ENCODE measurements around the gene ATG10. TPM values are rescaled to one million over a fixed set of nuclear protein-coding genes. Genes with fewer than 3 reads are reported as not detected.

Gene ATG10
- total RNA-seq, 1 experiment from 2014 or later, result 7.6 TPM

DNA sequence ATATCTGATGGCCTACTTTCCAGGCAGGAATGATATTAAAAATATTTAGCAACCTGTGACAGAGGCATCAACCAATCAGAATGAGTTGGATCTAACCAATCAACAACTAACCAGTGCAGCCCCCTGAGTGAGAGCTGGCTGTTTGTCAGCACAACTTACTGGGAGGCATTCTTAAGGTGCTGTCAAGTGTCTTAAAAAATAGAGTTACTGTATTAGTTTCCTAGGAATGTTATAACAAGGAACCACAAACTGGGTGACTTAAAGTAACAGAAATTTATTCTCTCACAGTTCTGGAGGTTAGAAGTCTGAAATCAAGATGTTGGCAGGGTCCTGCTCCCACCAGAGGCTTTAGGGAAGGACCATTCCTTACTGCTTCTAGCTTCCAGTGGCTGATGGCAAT lies 85.2 kb downstream of the ATG10 start:
- H3K56ac ChIP-seq (ENCODE audit: insufficient read length, low read depth, low read length), result no peak overlapping the region
- H3K4me3 Mint-ChIP-seq, result no peak overlapping the region

More for the DNA sequence above, 85.2 kb downstream of the ATG10 start:
- Histone ChIP-seq H3K9me3 (ENCODE audit: control insufficient read depth, low read depth, low read length) (no peaks in the 10 kb centered on the region), H3K79me1 (ENCODE audit: insufficient read depth, low read depth, low read length, poor library complexity, severe bottlenecking) (no peaks in the 10 kb centered on the region), H2AFZ (ENCODE audit: low read length) (no peak overlapping the region), H4K20me1 (ENCODE audit: control insufficient read depth, insufficient read depth, insufficient read length) (no peaks in the 10 kb centered on the region), H4K5ac (ENCODE audit: insufficient read length, low read depth, low read length) (no peak overlapping the region), H3K14ac (ENCODE audit: insufficient read depth, low read length) (no peak overlapping the region), H3K79me2 (ENCODE audit: insufficient read depth, low read length) (no peaks in the 10 kb centered on the region), H3K27me3 (ENCODE audit: insufficient read depth, low read length) (no peaks in the 10 kb centered on the region), H4K91ac (ENCODE audit: insufficient read length, low read depth, low read length) (no peak overlapping the region), H3K23ac (ENCODE audit: insufficient read length, low read depth, low read length) (no peak overlapping the region), H3K4me1 (ENCODE audit: insufficient read depth, low read length) (no peaks in the 10 kb centered on the region; the same call in 1 of the 2 replicates), H3T11ph (ENCODE audit: low read length) (no peak overlapping the region), H2BK20ac (ENCODE audit: low read depth, low read length, poor library complexity, severe bottlenecking) (no peak overlapping the region), H2BK120ac (ENCODE audit: low read depth, low read length, poor library complexity, severe bottlenecking) (no peak overlapping the region), H3K27ac (ENCODE audit: insufficient read length, low read depth, low read length) (no peak overlapping the region), H2BK5ac (ENCODE audit: insufficient read length, low read length) (no peak overlapping the region), H3K4me2 (ENCODE audit: insufficient read depth, insufficient read length, low read length) (no peak overlapping the region), H3K9ac (ENCODE audit: extremely low read depth, insufficient read length, low read length) (no peak overlapping the region), H3K18ac (ENCODE audit: insufficient read length, low read depth, low read length) (no peak overlapping the region), H4K8ac (replicated peaks; ENCODE audit: insufficient read length, low read depth, low read length) (no peak overlapping the region), H2BK12ac (ENCODE audit: insufficient read length, low read depth, low read length) (no peak overlapping the region), H2AK5ac (ENCODE audit: insufficient read length, low read length) (no peak overlapping the region), H2BK15ac (ENCODE audit: low read depth, low read length) (no peak overlapping the region), H3K4ac (ENCODE audit: low read depth, low read length) (no peak overlapping the region), H3K23me2 (ENCODE audit: insufficient read length, low read depth, low read length, poor library complexity, severe bottlenecking) (no peaks in the 10 kb centered on the region)
- no peaks in the 10 kb centered on the region for H3K27me3 Mint-ChIP-seq (ENCODE audit: low read depth)
- H3K36me3 Mint-ChIP-seq (ENCODE audit: insufficient read depth in 1 of 3, low read depth in 3 of 3), result no peaks in the 10 kb centered on the region
- TF ChIP-seq, protein P1, sequence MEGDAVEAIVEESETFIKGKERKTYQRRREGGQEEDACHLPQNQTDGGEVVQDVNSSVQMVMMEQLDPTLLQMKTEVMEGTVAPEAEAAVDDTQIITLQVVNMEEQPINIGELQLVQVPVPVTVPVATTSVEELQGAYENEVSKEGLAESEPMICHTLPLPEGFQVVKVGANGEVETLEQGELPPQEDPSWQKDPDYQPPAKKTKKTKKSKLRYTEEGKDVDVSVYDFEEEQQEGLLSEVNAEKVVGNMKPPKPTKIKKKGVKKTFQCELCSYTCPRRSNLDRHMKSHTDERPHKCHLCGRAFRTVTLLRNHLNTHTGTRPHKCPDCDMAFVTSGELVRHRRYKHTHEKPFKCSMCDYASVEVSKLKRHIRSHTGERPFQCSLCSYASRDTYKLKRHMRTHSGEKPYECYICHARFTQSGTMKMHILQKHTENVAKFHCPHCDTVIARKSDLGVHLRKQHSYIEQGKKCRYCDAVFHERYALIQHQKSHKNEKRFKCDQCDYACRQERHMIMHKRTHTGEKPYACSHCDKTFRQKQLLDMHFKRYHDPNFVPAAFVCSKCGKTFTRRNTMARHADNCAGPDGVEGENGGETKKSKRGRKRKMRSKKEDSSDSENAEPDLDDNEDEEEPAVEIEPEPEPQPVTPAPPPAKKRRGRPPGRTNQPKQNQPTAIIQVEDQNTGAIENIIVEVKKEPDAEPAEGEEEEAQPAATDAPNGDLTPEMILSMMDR (conservative IDR thresholded peaks at IDR 0.05), result no peak
- no peaks in the 10 kb centered on the region for H3K9me3 Mint-ChIP-seq
- H3K27ac Mint-ChIP-seq, result no peak overlapping the region
- no peak for DNase-seq
- peaks cover 7 to 9% of the 10 kb centered on the region in 2 experiments; a peak in 3 of 4 replicates for H3K4me1 Mint-ChIP-seq

Data from H9 (cell line).